AG04450 (cell line): ENCODE data around the gene ZFHX3. TPM values are rescaled to one million over a fixed set of nuclear protein-coding genes. Genes with fewer than 3 reads are reported as not detected.

Experiments
- CTCF ChIA-PET: fragments of 300-600, 350-600 bp; formaldehyde crosslinking; extraction: SDS; loops from one replicate; lab custom pipeline; 2022; ENCODE audit warnings: antibody characterized with exemption, inconsistent platforms; lab: Charles Lee
- POLR2A ChIA-PET: fragments of 350-600 bp; formaldehyde crosslinking; extraction: SDS; loops from one replicate; lab custom pipeline; 2021; ENCODE audit warnings: antibody characterized with exemption, inconsistent platforms; lab: Yijun Ruan, JAX
- DNase-seq: peaks from one replicate; pipeline ENCODE4 v3.0.0-alpha.2; 2011; ENCODE audit warnings: low read depth, low spot score
- H3K27ac ChIP-seq: one replicate; pipeline ENCODE4 v1.5.1; 2012; ENCODE audit warnings: low read depth, low read length, control low read depth
- H3K27me3 ChIP-seq: one replicate; pipeline ENCODE4 v1.6.0; 2012; ENCODE audit warnings: low read length; ENCODE audit not compliant: control insufficient read depth, insufficient read depth
- H3K4me3 ChIP-seq: 2 replicates; pipeline ENCODE4 v1.5.1; 2011; ENCODE audit warnings: mild to moderate bottlenecking, low read depth, low read length, control low read depth
- H3K9me3 ChIP-seq: 2 replicates; pipeline ENCODE4 v1.5.1; 2012; ENCODE audit warnings: low read length; ENCODE audit not compliant: control insufficient read depth, insufficient read depth
- CTCF ChIP-seq: IDR thresholded peaks from 2 replicates; pipeline ENCODE4 v1.5.1; 2011; ENCODE audit warnings: low read depth, low read length, control low read depth, inconsistent platforms
- polyA plus RNA-seq: library from polyadenylated mRNA; depleted of rRNA; stranded (reverse); fragments of >200 nt; gene quantifications from 2 replicates; pipeline ENCODE4 v1.2.3, GENCODE V29; 2011
- small RNA-seq: library from RNA; depleted of rRNA; stranded (forward); fragments of <200 nt; gene quantifications from one replicate; pipeline ENCODE3, GENCODE V24; 2012; ENCODE audit warnings: low read depth; ENCODE audit not compliant: insufficient read length

The ZFHX3 gene
- polyA plus RNA-seq, 1 experiment = 3.3 TPM

- Histone ChIP-seq H3K9me3 (no peaks in the 10 kb centered on the region), H3K4me3 (no peak overlapping the region), H3K27ac (no peak overlapping the region), H3K27me3 (no peaks in the 10 kb centered on the region)
- no peak for DNase-seq
- CTCF ChIA-PET = no interaction called here
- POLR2A ChIA-PET = no interaction called here
- TF ChIP-seq CTCF = no peak
Observed at GRCh38 chr16:72736074-72736473, 311.9 kb downstream of the ZFHX3 start.

Small RNAs within 50 kb of the gene (small RNA-seq; reads per million reads assigned to genes)
- not detected for gene AC002044.1
- 1.6 reads per million for gene RNU7-71P
